Rectal smooth muscle tissue (tissue), 1 donor: ENCODE results near the gene TTR.

Source experiments
- H3K27ac ChIP-seq: one replicate; pipeline ENCODE4 v1.7.0; 2013; ENCODE audit warnings: low read depth, low read length, inconsistent platforms
- H3K27me3 ChIP-seq: one replicate; pipeline ENCODE4 v1.7.0; 2013; ENCODE audit warnings: low read length; ENCODE audit not compliant: control insufficient read depth, insufficient read depth
- H3K36me3 ChIP-seq: one replicate; pipeline ENCODE4 v1.7.0; 2013; ENCODE audit warnings: low read length; ENCODE audit not compliant: control insufficient read depth, insufficient read depth
- H3K4me1 ChIP-seq: one replicate; pipeline ENCODE4 v1.7.0; 2013; ENCODE audit warnings: low read length; ENCODE audit not compliant: control insufficient read depth, insufficient read depth
- H3K4me3 ChIP-seq: one replicate; pipeline ENCODE4 v1.7.0; 2013; ENCODE audit warnings: low read length
- H3K9ac ChIP-seq: one replicate; pipeline ENCODE4 v1.7.0; 2013; ENCODE audit warnings: low read length

The TTR gene

GRCh38 chr18:31609886-31610285 is 18.2 kb downstream of the TTR start:
- Histone ChIP-seq H3K4me1 (no peaks in the 10 kb centered on the region), H3K9ac (no peak overlapping the region), H3K27me3 (no peaks in the 10 kb centered on the region), H3K27ac (no peak overlapping the region), H3K4me3 (no peak overlapping the region), H3K36me3 (no peaks in the 10 kb centered on the region)

DNA sequence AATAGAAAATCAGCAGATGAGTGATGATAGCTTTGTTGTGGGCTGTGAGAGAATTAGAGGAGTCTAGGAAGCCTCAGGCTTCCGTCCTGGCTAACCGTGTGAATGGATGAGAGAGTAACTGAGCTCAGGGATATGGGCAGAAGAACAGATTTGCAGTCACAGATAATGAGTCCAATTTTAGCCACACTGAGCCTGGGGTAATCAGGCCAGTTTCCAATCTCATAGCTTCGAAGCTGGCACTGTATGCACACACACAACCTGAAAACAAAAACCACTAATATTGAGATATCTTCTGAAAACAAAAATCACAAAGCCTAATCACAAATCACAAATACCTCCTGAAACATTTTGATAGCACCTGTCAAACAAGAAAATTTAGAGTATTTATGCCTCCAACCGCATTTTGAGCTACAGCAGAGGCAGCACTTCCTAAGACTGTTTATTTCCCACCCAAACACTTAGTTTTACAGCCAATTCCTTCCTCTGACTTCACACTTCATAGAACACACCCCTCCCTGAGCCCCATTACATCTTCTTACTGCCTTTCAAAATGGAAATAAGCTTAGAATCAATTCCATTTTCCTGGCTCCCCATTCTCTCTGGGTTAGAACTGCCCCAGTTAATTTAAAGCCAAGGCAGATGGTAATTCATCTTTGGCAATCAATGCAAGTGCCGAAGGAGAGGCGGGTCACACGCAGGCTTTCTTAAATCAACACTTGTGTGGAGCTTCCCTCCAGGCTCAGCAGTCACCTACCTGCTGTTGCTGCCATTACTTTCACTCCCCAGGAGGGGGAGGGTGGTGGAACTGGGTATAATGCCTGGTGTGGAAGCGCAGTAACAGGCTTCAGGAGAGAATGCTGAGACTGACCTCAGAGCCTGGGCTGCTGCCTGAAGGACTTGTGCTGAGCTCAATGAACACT is 18.9 kb downstream of the TTR start:
- Histone ChIP-seq H3K27ac (no peak overlapping the region), H3K9ac (no peak overlapping the region), H3K27me3 (no peaks in the 10 kb centered on the region), H3K4me3 (no peak overlapping the region), H3K36me3 (no peaks in the 10 kb centered on the region), H3K4me1 (no peaks in the 10 kb centered on the region)

GRCh38 chr18:31611511-31611910 is 19.8 kb downstream of the TTR start:
- Histone ChIP-seq H3K27ac (no peak overlapping the region), H3K36me3 (no peaks in the 10 kb centered on the region), H3K4me1 (no peaks in the 10 kb centered on the region), H3K4me3 (no peak overlapping the region), H3K9ac (no peak overlapping the region), H3K27me3 (no peaks in the 10 kb centered on the region)

DNA sequence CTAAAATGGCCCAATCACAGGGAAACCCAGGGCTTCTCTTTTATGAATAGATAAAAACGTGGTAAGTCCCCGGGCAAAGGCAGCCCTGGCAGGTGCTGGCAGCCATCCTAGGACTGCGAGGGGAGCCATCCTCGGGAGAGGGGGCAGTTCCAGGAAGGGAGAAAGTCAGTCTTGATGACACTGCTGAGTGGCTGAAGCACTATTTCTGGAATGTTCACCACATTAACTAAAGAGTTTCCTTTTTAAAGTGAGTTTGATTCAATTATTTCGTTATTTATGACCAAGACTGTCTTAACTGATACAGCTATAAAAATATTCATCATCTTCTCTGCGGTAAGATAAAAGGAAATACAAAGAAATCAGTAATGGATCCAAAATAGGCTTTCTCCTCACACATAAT is 20.4 kb downstream of the TTR start:
- Histone ChIP-seq H3K9ac (no peak overlapping the region), H3K4me3 (no peak overlapping the region), H3K27me3 (no peaks in the 10 kb centered on the region), H3K27ac (no peak overlapping the region), H3K4me1 (no peaks in the 10 kb centered on the region), H3K36me3 (no peaks in the 10 kb centered on the region)

- H3K9ac ChIP-seq, result no peak overlapping the region
- no peaks in the 10 kb centered on the region for H3K36me3 ChIP-seq
- H3K4me3 ChIP-seq, result no peak overlapping the region
- no peak overlapping the region for H3K27ac ChIP-seq
- no peaks in the 10 kb centered on the region for H3K4me1 ChIP-seq
- H3K27me3 ChIP-seq, result no peaks in the 10 kb centered on the region
Measured at GRCh38 chr18:31614044-31614443, 22.4 kb downstream of the TTR start.

DNA sequence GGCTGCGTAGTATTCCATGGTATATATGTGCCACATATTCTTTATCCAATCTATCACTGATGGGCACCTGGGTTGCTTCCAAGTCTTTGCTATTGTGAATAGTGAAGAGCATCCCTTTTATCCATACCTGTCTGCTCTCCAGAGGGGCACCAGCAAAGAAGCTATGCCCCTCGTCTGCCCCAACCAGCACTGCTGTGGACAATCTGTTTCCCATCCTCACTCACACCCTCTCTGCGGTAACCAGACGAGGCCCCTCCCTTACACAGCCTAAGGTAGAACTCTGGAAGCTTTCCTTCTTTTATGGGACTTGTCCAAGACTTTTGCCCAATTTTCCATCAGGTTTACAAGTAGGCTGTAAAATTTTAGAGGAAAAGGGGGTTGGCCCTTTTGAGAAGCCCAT is 24.9 kb downstream of the TTR start:
- H3K4me1 ChIP-seq, result no peaks in the 10 kb centered on the region
- H3K27ac ChIP-seq, result no peak overlapping the region
- H3K9ac ChIP-seq, result no peak overlapping the region

DNA sequence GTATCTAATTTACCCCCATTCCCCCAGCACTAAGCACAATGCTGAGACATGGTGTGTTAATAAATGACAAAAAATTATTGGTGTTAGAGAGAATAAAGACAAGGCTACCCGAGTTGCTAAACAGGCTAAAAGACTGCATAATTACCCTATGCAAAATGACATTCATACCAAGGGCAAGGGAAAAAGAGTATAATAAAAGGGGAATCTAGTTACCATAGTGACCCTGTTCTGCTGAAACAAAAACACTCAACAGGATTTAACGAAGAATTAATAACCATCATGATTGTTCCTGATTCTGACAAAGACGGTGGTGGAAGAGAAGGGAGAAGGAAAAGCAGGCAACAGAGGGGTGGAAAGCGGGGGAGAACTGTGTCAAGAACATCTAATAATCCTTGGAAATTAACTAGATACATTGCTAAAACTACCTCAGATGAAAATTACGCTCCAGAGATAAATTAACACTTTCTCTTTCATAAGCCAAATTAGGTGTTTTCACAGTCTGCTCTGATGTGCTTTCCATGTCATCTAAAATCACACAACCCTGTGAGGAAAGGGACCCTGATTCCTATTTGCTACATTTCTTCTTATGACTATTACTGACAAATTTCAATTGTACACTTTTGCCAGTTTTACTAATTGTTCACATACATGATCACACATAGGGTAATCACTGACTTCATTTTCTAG is 25.5 kb downstream of the TTR start:
- Histone ChIP-seq H3K4me3 (no peak overlapping the region), H3K36me3 (no peaks in the 10 kb centered on the region), H3K4me1 (no peaks in the 10 kb centered on the region), H3K9ac (no peak overlapping the region), H3K27me3 (no peaks in the 10 kb centered on the region), H3K27ac (no peak overlapping the region)

More for the DNA sequence above, 24.9 kb downstream of the TTR start:
- Histone ChIP-seq H3K36me3 (no peaks in the 10 kb centered on the region), H3K27me3 (no peaks in the 10 kb centered on the region), H3K4me3 (no peak overlapping the region)

DNA sequence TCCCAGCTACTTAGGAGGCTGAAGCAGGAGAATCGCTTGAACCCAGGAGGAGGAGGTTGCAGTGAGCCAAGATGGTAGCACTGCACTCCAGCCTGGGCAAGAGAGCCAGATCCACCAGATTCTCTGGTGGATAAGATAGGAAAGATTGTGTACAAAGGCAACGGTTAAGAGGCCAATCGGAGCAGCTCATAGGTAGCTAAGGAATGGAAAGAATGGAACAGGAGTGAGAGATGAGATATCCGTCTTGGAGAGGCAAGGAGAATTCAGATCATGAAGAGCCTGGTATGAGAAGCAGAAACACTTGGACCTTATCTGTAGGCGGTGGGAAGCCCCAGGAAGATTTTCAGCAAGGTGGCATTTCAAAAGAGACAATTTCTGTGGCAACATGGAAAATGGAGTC is 27.1 kb downstream of the TTR start:
- Histone ChIP-seq H3K27me3 (no peaks in the 10 kb centered on the region), H3K36me3 (no peaks in the 10 kb centered on the region), H3K4me3 (no peak overlapping the region), H3K27ac (no peak overlapping the region), H3K4me1 (no peaks in the 10 kb centered on the region), H3K9ac (no peak overlapping the region)

DNA sequence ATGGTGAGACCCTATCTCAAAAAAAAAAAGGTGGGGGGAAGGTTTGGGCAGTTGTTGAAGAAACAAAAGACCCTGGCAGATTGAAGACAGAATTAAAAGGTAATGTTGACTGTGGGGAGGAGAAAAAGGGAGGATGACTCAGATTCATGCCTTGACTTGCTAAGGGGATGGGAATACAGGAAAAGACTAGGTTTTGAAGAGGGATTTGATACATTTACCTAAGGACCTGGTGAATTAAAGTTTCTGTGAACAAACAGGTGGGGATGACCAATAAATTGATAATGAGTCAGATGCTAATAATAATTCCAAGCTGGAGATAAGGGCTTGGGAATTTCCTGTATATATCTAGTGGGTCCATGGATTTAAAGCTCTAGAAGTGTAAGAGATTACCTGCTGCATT is 27.6 kb downstream of the TTR start:
- no peaks in the 10 kb centered on the region for H3K4me1 ChIP-seq
- H3K27ac ChIP-seq, result no peak overlapping the region
- H3K36me3 ChIP-seq, result no peaks in the 10 kb centered on the region
- H3K4me3 ChIP-seq, result no peak overlapping the region
- no peaks in the 10 kb centered on the region for H3K27me3 ChIP-seq
- no peak overlapping the region for H3K9ac ChIP-seq

GRCh38 chr18:31624892-31625640 is 33.4 kb downstream of the TTR start:
- Histone ChIP-seq H3K4me3 (no peak overlapping the region), H3K4me1 (no peaks in the 10 kb centered on the region), H3K27me3 (no peaks in the 10 kb centered on the region), H3K36me3 (no peaks in the 10 kb centered on the region), H3K9ac (no peak overlapping the region), H3K27ac (no peak overlapping the region)

- Histone ChIP-seq H3K9ac (no peak overlapping the region), H3K27ac (no peak overlapping the region), H3K4me1 (no peaks in the 10 kb centered on the region), H3K27me3 (no peaks in the 10 kb centered on the region), H3K4me3 (no peak overlapping the region), H3K36me3 (no peaks in the 10 kb centered on the region)
Measured at GRCh38 chr18:31626409-31626808, 34.7 kb downstream of the TTR start.

DNA sequence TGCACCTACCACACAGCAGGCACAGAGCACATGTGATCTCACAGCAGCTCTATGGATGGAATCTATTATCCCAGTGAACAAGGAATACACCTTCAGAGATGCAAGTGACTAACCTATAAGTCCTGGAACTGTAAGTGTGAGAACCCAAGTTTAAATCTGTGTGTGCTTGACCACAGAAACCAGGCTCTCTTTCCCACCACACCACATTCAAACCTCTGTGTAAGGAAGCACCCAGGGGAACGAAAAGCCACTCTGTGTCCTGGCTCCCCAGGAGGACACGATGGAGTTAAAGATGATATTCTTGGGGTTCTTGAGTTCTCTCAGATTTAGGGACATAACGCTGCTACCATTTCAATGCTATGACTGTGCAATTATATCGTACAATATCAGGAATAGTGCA is 38.9 kb downstream of the TTR start:
- Histone ChIP-seq H3K9ac (no peak overlapping the region), H3K27ac (no peak overlapping the region), H3K36me3 (no peaks in the 10 kb centered on the region), H3K4me3 (no peak overlapping the region), H3K27me3 (no peaks in the 10 kb centered on the region), H3K4me1 (no peaks in the 10 kb centered on the region)
